Body of pancreas (tissue), 4 donors: Measurements from ENCODE around the gene CYFIP1. TPM values are rescaled to one million over a fixed set of nuclear protein-coding genes. Genes with fewer than 3 reads are reported as not detected.
"Not testable (repeated sequence)": the region's sequence is repeated elsewhere in the genome, so short reads cannot be mapped to it uniquely, and the experiment has no call there.

Experiments
- ATAC-seq: fragments of 150-250 bp; one replicate; pipeline ENCODE4 v1.9.1; 2016
- DNase-seq, 4 donors: peaks; one replicate each; pipeline ENCODE4 v3.0.0-alpha.2; 2019
- H3K27ac ChIP-seq, 4 donors: fragments of 200-600 bp; sonication (generic); 1 replicate in 3 of 4; 2 replicates in 1 of 4; pipeline versions ENCODE4 v1.5.1 to v1.6.1; 2016 to 2019; ENCODE audit warnings: mild to moderate bottlenecking in 1 of 4, mixed read lengths in 1 of 4, moderate library complexity in 1 of 4
- H3K27me3 ChIP-seq, 2 donors: fragments of 200-600 bp; sonication (generic); one replicate each; pipeline ENCODE4 v1.6.0; 2016; ENCODE audit warnings: mild to moderate bottlenecking in 1 of 2
- H3K36me3 ChIP-seq, 2 donors: fragments of 200-600 bp; sonication (generic); replicated peaks in 1 of 2; 2 replicates each; pipeline ENCODE4 v1.5.1; 2016; ENCODE audit warnings: low read depth in 2 of 2; ENCODE audit not compliant: insufficient read depth in 1 of 2
- H3K4me1 ChIP-seq: fragments of 200-600 bp; sonication (generic); one replicate; pipeline ENCODE4 v1.6.0; 2016
- H3K4me3 ChIP-seq, 2 donors: fragments of 200-600 bp; sonication (generic); 1 replicate in 1 of 2; 2 replicates in 1 of 2; pipeline ENCODE4 v1.5.1; 2016 to 2019
- H3K9me3 ChIP-seq, 3 donors: fragments of 200-600 bp; sonication (generic); 1 replicate in 2 of 3; 2 replicates in 1 of 3; pipeline ENCODE4 v1.5.1; 2016
- CTCF ChIP-seq, 7 experiments: fragments of 450-650 bp in 4 of 7; fragments of 200-600 bp in 3 of 7; sonication (generic) in 3 of 7; IDR thresholded peaks; one replicate each; pipeline ENCODE4 v1.5.1; 2016 to 2019; ENCODE audit warnings: antibody characterized with exemption in 7 of 7
- POLR2A ChIP-seq, 3 donors: fragments of 450-650 bp; IDR thresholded peaks; one replicate each; pipeline ENCODE4 v1.6.1; 2016; ENCODE audit warnings: antibody characterized with exemption in 3 of 3, mild to moderate bottlenecking in 2 of 3
- WGBS, 2 donors: methylation state at CpG; one replicate each; pipeline ENCODE4 v1.1.5; 2017; 5-methylcytosine and 5-hydroxymethylcytosine counted together
- intact Hi-C: fragments of 100-400 bp; cut with DNase I; formaldehyde crosslinking; loops from one replicate; pipeline ENCODE4 v1.15.1; 2023
- total RNA-seq, 2 donors: library from RNA; depleted of rRNA; stranded (reverse); fragments of >200 nt; gene quantifications; one replicate each; pipeline ENCODE4 v1.1.0, GENCODE V29; 2016

Gene CYFIP1
- total RNA-seq, 2 donors from 2014 or later = 68.5 to 68.6 TPM

- Histone ChIP-seq H3K4me1 (no peaks in the 10 kb centered on the region), H3K9me3 (no peaks in the 10 kb centered on the region), H3K4me3 (no peak overlapping the region), H3K36me3 (peaks cover 6 to 31% of the 10 kb centered on the region in 2 donors), H3K27ac (no peak overlapping the region), H3K27me3 (no peaks in the 10 kb centered on the region)
- TF ChIP-seq CTCF (IDR thresholded peaks at IDR 0.05) (no peak), POLR2A (IDR thresholded peaks at IDR 0.05) (no peak)
- intact Hi-C loops = no loop called here
- WGBS, 2 donors = 80 to 82% methylated on average over 1 to 5 of the region's 5 CpGs
- ATAC-seq = no peak
- no peak for DNase-seq
Measured at GRCh38 chr15:23013681-23014080, 33.5 kb upstream of the CYFIP1 start.

GRCh38 chr15:23012616-23013015 is 32.4 kb upstream of the CYFIP1 start:
- intact Hi-C loops, H3K27ac ChIP-seq, DNase-seq, H3K9me3 ChIP-seq, H3K4me1 ChIP-seq, H3K27me3 ChIP-seq, ATAC-seq, H3K4me3 ChIP-seq: not testable (repeated sequence)
- 93 to 95% methylated on average over 9 of the region's 9 CpGs for WGBS, 2 donors
- H3K36me3 ChIP-seq = peaks cover 6 to 33% of the 10 kb centered on the region in 2 donors

- Histone ChIP-seq H3K27me3 (no peaks in the 10 kb centered on the region), H3K27ac (no peak overlapping the region), H3K36me3 (peaks cover 0 to 18% of the 10 kb centered on the region in 2 donors), H3K4me1 (no peaks in the 10 kb centered on the region), H3K4me3 (no peak overlapping the region), H3K9me3 (no peaks in the 10 kb centered on the region)
- WGBS, 2 donors = 95 to 96% methylated on average over 5 of the region's 5 CpGs
- ATAC-seq (no peak), DNase-seq (no peak)
- intact Hi-C loops = no loop called here
- no peak for TF ChIP-seq CTCF (IDR thresholded peaks at IDR 0.05)
- no peak for TF ChIP-seq POLR2A (IDR thresholded peaks at IDR 0.05)
Measured at GRCh38 chr15:23003736-23004135, 23.6 kb upstream of the CYFIP1 start.

GRCh38 chr15:23002920-23003319 is 22.8 kb upstream of the CYFIP1 start:
- no peak overlapping the region for H3K27ac ChIP-seq
- no peak overlapping the region for H3K4me3 ChIP-seq
- H3K36me3 ChIP-seq = peaks cover 0 to 11% of the 10 kb centered on the region in 2 donors
- H3K27me3 ChIP-seq = no peaks in the 10 kb centered on the region
- ATAC-seq (no peak), DNase-seq (no peak)
- 23 to 48% methylated on average over 2 of the region's 2 CpGs for WGBS, 2 donors
- intact Hi-C loops = no loop called here
- no peak for TF ChIP-seq CTCF (IDR thresholded peaks at IDR 0.05)
- no peak for TF ChIP-seq POLR2A (IDR thresholded peaks at IDR 0.05)
- H3K4me1 ChIP-seq = no peaks in the 10 kb centered on the region
- no peaks in the 10 kb centered on the region for H3K9me3 ChIP-seq

GRCh38 chr15:22995795-22996194 is 15.6 kb upstream of the CYFIP1 start:
- no peak for DNase-seq
- peaks cover 0 to 9% of the 10 kb centered on the region in 2 donors for H3K36me3 ChIP-seq
- WGBS, 2 donors = 90 to 95% methylated on average over 7 of the region's 7 CpGs

More at GRCh38 chr15:22995795-22996194, 15.6 kb upstream of the CYFIP1 start:
- Histone ChIP-seq H3K27me3 (no peaks in the 10 kb centered on the region), H3K27ac (no peak overlapping the region), H3K4me1 (no peaks in the 10 kb centered on the region), H3K9me3 (no peaks in the 10 kb centered on the region), H3K4me3 (no peak overlapping the region)
- TF ChIP-seq POLR2A (IDR thresholded peaks at IDR 0.05) (no peak), CTCF (IDR thresholded peaks at IDR 0.05) (no peak)
- ATAC-seq = no peak
- intact Hi-C loops = loop anchor here (10.0 kb wide), 1 partner anchor 51 kb away; no protein-coding TSS in a partner anchor
